SK-N-SH treated with all-trans-retinoic acid at 6 μM for 48 hours (cell line): ENCODE measurements around the gene PPP6R2.

Experiments used
- ARNTL ChIP-seq: fragments of 450-650 bp; formaldehyde crosslinking; IDR thresholded peaks from 2 replicates; pipeline ENCODE4 v1.5.0; 2020; ENCODE audit warnings: low read depth, mild to moderate bottlenecking, moderate library complexity, borderline replicate concordance
- BACH2 ChIP-seq: fragments of 250-450 bp; sonication (Bioruptor Pico); IDR thresholded peaks from 2 replicates; pipeline ENCODE4 v1.9.0; 2021; ENCODE audit warnings: mild to moderate bottlenecking, borderline replicate concordance
- POU6F1 ChIP-seq: fragments of 250-450 bp; sonication (Bioruptor Pico); IDR thresholded peaks from 2 replicates; pipeline ENCODE4 v1.8.0; 2021; ENCODE audit warnings: low read depth, mild to moderate bottlenecking, moderate library complexity, borderline replicate concordance
- ZC3H10 ChIP-seq: fragments of 250-450 bp; sonication (Bioruptor Pico); IDR thresholded peaks from 2 replicates; pipeline ENCODE4 v1.5.1; 2021; ENCODE audit warnings: mild to moderate bottlenecking, moderate library complexity
- ZFP3 ChIP-seq: fragments of 250-450 bp; sonication (Bioruptor Pico); IDR thresholded peaks from 2 replicates; pipeline ENCODE4 v1.5.0; 2020; ENCODE audit warnings: mild to moderate bottlenecking, moderate library complexity
- ZFP30 ChIP-seq: fragments of 450-650 bp; formaldehyde crosslinking; IDR thresholded peaks from 2 replicates; pipeline ENCODE4 v1.5.0; 2022; ENCODE audit warnings: mild to moderate bottlenecking, moderate library complexity

DNA sequence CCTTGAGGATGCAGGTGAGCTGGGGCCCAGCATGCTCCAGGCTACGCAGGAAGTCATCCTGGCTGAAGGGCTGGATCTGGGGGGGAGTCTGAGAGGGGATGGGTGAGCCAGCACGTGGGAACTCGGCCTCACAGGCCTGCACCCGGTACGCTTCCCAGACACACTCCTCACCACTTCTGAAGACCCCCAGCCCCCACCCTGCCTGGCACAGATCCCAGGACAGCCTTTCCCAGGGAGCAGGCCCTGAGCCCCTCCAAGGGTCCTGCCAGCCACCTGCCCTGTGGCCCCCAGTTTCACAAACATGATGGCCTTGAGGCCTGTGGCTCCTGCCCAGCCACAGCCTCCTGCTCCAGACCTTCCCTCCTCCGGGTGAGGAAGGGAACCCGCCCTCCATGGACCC is 30.1 kb upstream of the PPP6R2 start:
- TF ChIP-seq ZFP30 (CRISPR knock-in tag), result no peak
- TF ChIP-seq POU6F1 (CRISPR knock-in tag), result no peak
- no peak for TF ChIP-seq ZC3H10 (CRISPR knock-in tag)
- TF ChIP-seq ARNTL (CRISPR knock-in tag), result no peak
- TF ChIP-seq BACH2 (CRISPR knock-in tag), result no peak
- TF ChIP-seq ZFP3 (CRISPR knock-in tag), result no peak
